HG02938 (cell line): ENCODE results near the gene DHX16.
"Not testable (repeated sequence)": the region's sequence is repeated elsewhere in the genome, so short reads cannot be mapped to it uniquely, and the experiment has no call there.

Experiments used
- ATAC-seq: cut with Tn5 transposase; IDR thresholded peaks from one replicate; pipeline ENCODE4 v1.9.1; 2021; ENCODE audit warnings: mild to moderate bottlenecking, moderate library complexity; ENCODE audit not compliant: unreplicated experiment

DHX16 gene

DNA sequence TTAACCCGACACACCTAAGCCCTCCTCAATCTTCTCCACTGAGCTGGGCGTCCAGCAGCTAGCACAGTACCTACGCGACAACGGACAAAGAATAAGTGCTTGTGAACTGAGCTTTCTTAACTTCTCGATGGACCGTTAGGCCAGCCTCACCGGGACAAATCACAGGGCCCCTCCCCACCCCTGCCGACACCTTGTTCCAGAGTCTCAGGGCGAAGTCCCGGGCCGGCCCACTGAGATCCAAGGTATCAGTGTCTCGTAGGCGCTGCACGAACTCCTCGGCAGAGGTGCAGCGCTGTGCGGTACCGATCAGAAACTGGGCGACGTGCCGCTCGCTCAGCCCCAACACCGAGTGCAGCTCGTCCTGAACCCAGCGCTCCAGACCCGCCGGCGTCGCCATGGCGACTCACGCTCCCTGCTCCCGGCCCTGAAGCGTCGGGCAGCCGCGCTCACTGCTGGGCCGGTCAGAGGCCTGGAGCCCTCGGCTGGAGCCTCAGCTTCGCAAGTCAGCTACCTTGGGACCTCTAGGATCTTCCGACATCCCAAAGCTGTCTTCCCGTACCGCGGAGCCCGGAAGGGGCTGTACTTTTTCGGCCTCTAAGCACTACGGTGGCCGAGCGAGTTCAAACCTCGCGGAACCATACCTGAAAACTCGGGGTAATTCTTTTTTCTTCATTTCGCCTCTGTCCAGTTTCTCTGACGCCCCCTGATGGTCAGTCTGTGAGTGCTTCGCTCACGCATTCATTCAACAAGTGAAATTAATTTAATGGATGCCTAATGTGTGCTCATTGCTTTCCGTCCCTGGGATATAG, at the start of gene DHX16:
Gene DHX16 (minus strand): TSS at position 562 of the 809 bp plus-strand sequence. CDS start 165 bp downstream, at position 397.
- peak; percentile 69 for ATAC-seq

GRCh38 chr6:30722025-30722279, 49.1 kb upstream of the DHX16 start:
- not testable (repeated sequence) for ATAC-seq

DNA sequence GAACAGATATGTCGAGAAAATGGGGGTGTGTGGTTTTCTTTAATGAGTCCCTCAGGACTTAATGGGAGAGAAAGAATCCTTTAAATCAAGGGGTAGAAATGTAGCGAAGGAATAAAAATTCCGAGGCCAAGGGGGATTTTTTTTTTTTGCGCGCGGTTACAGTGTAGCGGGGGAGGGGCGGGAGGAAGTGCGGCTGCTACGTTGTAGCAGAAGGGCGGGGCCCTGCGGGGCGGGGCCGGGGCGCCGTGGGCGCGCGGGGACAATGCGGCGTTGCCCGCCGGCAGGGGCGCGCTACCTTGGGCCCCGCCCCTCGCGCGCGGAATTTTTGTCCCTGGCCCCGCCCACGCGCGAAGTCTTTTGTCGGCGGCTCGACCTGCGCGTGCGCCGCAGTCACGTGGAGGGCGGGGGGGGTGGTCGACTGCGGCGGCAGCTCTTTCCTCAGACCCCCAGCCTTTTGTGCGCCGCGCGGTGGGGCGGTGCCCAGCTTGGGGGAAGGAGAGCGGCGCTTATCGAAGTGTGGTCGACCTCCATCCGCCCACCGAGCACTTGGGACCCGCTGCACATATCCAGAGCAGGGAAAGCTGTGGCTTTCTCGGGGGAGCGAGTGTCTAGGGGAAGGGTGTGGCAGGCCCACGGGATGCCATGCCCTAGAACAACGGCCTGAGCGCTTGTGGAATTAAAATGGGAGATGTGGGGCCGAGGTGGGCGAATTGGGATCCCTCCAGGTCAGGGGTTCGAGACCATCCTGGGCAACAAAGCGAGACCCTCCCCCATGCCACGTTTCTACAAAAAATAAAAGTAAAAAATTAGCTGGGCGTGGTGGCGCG, 48.6 kb upstream of the DHX16 start:
- ATAC-seq = no peak

DNA sequence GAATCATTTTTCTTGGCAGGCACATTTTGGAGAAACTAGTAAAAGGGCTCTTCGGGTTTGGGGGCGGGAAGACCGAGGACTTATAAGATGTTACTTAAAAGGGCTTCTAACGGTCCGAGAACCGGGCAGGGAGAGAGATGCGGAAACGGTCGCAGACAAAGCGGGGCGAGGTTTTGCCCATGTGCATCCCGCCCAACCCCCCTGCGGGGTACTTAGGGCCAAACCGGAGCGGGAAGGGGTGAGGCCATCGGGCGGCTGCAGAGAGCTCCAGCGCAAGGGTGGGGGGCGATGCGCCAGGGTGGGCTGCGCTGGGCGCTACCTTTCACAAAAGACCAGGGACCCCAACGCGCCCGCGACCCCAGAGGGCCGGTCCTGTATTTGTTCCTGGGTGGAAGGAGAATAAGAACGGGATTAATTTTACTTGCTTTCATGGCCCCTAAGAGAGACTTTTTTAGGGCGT, 48.0 kb upstream of the DHX16 start:
- no peak for ATAC-seq

- ATAC-seq = peak; percentile 35
These were observed 47.3 kb upstream of the DHX16 start, which contains the start of gene TUBB for GRCh38 chr6:30719791-30720737. Gene TUBB, plus strand, starts transcription at chr6:30720352. Its CDS starts 155 bp downstream, at chr6:30720507.

- ATAC-seq = no peak
These were observed 46.5 kb upstream of the DHX16 start for GRCh38 chr6:30719356-30719755.

GRCh38 chr6:30717845-30718720, 45.3 kb upstream of the DHX16 start:
- not testable (repeated sequence) for ATAC-seq

DNA sequence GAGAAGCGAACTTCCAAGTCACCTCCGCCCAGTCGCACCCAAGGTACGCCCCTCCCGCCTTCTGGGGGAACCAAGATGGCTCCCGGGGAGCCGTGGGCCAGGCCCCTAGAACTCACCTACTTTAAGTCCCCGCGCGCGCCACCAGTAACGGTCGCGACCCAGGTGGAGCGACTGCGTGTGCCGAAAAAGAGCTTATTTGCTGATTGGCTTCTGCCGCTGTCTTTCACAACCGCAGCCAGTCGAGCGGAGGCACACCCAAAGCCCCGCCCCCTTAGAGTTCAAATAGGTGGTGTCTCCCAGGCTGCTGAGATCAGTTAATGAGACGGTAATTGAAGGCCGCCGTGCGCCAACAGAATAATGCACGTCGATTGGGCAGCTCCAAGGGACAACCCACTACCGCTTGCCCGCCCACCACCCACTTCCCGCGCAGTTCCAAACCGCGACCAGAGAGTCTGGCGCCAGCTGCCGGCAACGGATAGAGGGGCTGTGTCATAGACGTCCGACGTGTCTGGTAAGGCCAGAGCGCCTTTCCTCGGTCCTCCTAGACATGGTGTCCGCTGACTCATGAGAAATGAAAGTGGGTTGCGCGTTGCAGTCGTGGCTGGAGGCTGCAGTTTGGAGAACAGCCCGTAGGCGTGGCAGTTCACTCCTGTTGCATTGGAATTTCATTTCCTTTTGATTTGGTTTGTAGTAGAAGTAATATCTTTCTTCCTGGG, 44.5 kb upstream of the DHX16 start, which contains the start of gene MDC1:
Gene MDC1 (minus strand): TSS at position 153 of the 716 bp plus-strand sequence. CDS start 2,106 bp downstream, outside the sequence.
- peak; percentile 73 for ATAC-seq

- ATAC-seq = no peak
These were observed 44.0 kb upstream of the DHX16 start for GRCh38 chr6:30716879-30717128.

DNA sequence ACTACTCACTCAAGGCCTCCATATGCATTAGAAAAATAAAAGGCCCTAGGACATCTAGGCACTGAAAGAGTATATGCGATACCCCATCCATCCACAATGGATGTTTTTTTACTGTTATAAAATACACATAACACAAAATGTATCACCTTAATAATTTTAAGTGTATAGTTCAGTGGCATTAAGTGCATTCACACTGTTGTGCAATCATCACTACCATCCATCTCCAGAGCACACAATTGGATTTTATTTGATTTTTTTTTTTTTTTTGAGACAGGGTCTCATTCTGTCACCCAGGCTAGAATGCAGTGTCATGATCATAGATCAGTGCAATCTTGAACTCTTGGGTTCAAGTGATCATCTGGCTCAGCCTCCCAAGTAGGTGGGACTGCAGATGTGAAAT, 41.5 kb upstream of the DHX16 start:
- no peak for ATAC-seq

- no peak for ATAC-seq
These were observed 39.7 kb upstream of the DHX16 start for GRCh38 chr6:30712441-30712945.

DNA sequence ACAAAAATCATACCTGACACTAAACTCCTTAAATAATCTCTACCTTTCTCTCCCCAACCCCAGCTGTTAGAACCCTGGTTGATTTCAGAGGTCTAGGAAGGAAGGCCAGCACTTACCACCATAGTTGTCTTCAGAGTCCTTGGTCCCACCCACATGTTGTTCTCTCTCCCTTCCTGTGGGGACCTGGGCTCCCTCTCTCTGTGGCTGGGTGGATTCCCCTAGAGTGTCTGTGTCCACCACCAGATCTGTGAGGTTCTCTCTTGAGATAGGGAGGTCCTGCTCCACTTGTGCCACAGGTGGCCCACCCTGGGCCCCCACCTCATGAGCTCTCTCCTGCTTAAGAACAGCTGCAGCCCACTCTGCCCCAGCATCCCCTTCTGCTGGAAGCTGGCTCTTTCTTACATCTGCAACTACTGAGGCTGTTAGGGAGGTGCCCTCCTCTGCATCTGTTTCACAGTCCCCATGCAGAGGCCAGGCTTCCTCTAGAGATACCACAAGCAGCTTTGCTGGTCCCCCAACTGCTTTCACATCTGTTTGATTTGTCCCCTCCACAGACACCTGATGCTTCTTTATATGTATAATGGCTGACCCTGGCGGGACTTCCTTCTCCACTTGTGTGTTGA, 39.1 kb upstream of the DHX16 start:
- ATAC-seq = no peak

DNA sequence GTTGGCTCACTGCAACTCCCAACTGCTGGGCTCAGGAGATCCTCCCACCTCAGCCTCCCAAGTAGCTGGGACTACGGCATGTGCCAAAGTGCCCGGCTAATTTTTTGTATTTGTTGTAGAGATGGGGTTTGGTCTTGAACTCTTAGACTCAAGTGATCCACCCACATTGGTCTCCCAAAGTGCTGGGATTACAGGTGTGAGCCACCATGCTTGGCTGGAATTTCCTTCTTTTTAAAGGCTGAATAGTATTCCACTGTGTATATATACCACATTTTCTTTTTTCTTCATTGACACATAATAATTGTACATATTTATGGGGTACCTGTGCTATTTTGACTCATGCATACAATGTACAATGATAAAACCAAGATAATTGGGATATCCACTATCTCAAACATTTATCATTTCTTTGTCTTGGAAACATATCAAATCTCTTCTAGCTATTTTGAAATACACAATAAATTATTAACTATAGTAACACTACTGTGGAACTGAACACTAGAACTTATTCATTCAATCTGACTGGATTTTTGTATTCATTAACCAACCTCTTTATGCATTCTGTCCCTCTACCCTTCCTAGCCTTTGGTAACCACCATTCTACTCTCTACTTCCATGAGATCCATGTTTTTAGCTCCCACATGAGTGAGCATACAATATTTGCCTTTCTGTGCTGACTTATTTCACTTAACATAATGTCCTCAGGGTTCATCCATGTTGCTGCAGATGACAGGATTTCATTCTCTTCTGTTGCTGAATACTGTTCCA, 36.5 kb upstream of the DHX16 start:
- ATAC-seq = no peak

DNA sequence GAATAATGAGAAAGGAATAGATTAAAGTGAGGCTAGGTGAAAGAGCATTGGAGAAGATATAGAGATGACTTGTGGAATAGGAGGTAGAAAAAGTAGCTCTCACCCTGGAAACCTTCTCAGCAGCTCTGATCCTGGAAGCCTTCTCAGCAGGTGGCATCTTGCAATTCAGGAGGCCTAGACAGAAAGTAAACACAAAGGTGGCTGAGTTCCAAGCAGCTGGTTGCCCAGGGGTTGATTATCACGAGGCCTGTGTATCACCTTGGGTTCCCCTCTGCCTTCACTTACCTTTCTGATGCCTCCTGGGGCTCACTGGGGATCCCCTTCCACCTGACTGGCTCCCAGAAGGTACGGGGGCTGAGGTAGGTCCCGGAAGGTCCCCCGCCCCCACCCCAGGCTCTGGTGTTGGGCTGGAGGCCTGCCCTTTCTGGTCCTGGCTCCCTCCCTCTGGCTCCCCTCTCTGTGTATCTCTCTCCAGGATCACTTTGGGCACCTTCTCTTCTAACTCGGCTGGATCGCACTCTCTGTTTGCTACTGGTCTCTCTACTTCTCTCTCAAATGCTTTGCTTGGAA, 34.6 kb upstream of the DHX16 start:
- no peak for ATAC-seq

- no peak for ATAC-seq
These were observed 32.8 kb upstream of the DHX16 start for GRCh38 chr6:30705620-30706019.

DNA sequence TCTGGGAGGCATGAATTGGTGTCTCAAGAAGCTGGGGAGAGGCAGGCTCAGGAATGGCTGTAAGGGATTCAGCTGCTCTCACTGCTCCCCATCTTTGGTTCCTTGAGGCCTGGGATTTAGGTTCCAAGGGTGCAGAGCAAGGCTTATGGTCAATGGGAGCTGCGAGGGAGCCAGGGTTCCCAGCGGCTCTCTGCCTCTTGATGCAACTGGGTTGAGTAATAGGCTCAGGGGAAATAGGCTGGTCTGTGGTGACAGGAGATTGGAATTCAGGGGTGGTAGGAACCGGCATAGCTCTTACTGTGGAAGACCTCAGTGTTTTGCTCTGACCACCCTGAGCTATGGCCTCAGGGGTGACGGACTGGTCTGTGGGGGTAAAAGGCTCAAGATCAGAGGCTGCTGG, 31.0 kb upstream of the DHX16 start:
- ATAC-seq = no peak

DNA sequence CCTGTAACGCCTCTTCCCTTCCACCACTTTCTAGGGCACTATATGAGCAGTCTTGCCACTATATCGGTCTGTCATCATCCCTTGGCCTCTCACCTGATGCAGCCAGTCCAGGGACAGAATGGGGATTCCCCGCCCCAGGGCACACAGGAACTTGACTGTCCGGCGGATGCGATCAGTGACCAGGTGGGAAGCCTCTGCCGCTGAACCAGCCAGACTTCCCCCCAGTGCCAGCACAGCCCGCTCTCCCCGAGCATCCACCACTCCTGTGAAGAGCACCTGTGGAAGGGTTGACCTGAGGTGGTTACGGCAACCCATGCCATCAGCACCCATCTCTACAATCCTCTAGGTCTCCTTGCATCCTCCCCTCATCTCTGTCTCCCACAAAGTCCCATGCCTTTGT, 30.2 kb upstream of the DHX16 start:
- ATAC-seq = no peak

GRCh38 chr6:30700340-30700739, 27.5 kb upstream of the DHX16 start:
- no peak for ATAC-seq
